Central memory CD8-positive, alpha-beta T cell (primary cell): ENCODE results near the gene ESR2.
A peak's percentile ranks its signal among the peaks of the same experiment; 100 is the strongest.

Experiments
- ATAC-seq: fragments of 150-1000 bp; cut with Tn5 transposase; replicated peaks from 2 replicates; pipeline ENCODE4 v1.10.0; 2022; ENCODE audit warnings: mild to moderate bottlenecking, moderate FRiP score, moderate number of reproducible peaks; ENCODE audit not compliant: poor library complexity, severe bottlenecking; ENCODE audit errors: extremely low read depth
- DNase-seq, 2 donors: peaks; one replicate each; pipeline ENCODE4 v3.0.0; 2021; ENCODE audit warnings: low spot score in 2 of 2
- H3K27ac Mint-ChIP-seq: one replicate; pipeline ENCODE4 v1.8.0; 2022; ENCODE audit warnings: low read depth, mild to moderate bottlenecking, moderate library complexity, mixed read lengths
- H3K27me3 Mint-ChIP-seq: one replicate; pipeline ENCODE4 v1.8.0; 2022; ENCODE audit warnings: mixed read lengths
- H3K36me3 Mint-ChIP-seq: one replicate; pipeline ENCODE4 v1.8.0; 2022; ENCODE audit warnings: mild to moderate bottlenecking, moderate library complexity, mixed read lengths; ENCODE audit not compliant: insufficient read depth
- H3K4me1 Mint-ChIP-seq: one replicate; pipeline ENCODE4 v1.8.0; 2022; ENCODE audit warnings: mixed read lengths
- H3K4me3 Mint-ChIP-seq: one replicate; pipeline ENCODE4 v1.8.0; 2022; ENCODE audit warnings: mild to moderate bottlenecking, moderate library complexity, mixed read lengths
- H3K9me3 Mint-ChIP-seq: one replicate; pipeline ENCODE4 v1.8.0; 2022; ENCODE audit warnings: mixed read lengths

Gene ESR2

DNA sequence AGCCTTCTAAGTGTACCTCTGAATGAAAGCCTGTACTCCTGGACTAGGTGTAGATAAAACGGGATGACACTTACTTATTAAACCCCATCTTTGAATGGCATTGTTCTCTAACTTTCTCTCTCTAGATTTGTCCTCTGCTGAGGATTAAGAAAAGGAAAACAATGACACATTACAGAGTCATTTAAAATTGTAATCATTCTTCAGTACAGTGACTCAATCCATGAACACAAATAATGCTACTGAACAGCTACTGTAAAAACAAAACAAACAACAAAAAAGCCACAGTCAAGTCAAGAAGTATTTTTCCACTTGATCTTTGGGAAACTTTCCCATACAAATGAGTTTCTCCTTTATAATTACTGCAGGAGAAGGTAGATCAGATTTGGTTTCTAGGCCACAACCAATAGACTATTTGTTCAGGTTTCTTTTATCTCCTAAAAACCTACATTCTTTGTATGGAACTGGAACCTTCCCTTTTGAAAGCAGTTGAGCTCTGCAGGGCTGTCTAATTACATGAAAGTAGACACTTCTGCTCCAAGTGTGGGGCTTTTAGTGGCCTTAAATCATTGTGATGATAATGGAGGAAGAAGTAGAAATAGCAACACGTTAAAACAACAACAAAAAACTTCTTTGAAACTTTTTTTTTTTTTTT, 219.1 kb downstream of the ESR2 start:
- H3K27me3 Mint-ChIP-seq, result no peaks in the 10 kb centered on the region
- DNase-seq (no peak), ATAC-seq (no peak)
- H3K27ac Mint-ChIP-seq, result no peak overlapping the region
- peaks cover 73% of the 10 kb centered on the region for H3K36me3 Mint-ChIP-seq
- H3K9me3 Mint-ChIP-seq, result no peaks in the 10 kb centered on the region
- no peak overlapping the region for H3K4me3 Mint-ChIP-seq
- H3K4me1 Mint-ChIP-seq, result no peaks in the 10 kb centered on the region

GRCh38 chr14:64069634-64070359, 224.4 kb downstream of the ESR2 start:
- ATAC-seq (no peak), DNase-seq (no peak)
- H3K27ac Mint-ChIP-seq, result no peak overlapping the region
- H3K4me3 Mint-ChIP-seq, result no peak overlapping the region
- no peaks in the 10 kb centered on the region for H3K27me3 Mint-ChIP-seq
- H3K4me1 Mint-ChIP-seq, result no peaks in the 10 kb centered on the region
- no peaks in the 10 kb centered on the region for H3K9me3 Mint-ChIP-seq
- H3K36me3 Mint-ChIP-seq, result peaks cover 78% of the 10 kb centered on the region

DNA sequence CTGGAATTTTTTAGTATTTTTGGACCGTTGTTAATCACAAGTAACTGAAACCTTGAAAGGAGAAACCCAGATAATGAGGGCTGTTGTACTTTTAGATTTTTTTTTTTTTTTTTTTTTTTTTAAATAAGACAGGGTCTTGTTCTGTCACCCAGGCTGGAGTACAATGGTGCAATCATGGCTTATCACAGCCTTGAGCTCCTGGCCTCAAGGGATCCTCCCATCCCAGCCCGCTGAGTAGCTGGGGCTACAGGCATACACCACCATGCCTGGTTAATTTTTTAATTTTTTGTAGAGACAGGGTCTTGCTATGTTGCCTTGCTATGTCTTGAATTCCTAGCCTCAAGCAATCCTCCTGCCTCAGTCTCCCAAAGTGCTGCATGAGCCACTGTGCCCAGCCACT, 229.7 kb downstream of the ESR2 start:
- no peak overlapping the region for H3K27ac Mint-ChIP-seq
- H3K36me3 Mint-ChIP-seq, result peaks cover 61% of the 10 kb centered on the region
- ATAC-seq (no peak), DNase-seq (no peak)
- no peaks in the 10 kb centered on the region for H3K27me3 Mint-ChIP-seq
- no peaks in the 10 kb centered on the region for H3K9me3 Mint-ChIP-seq
- peaks cover 20% of the 10 kb centered on the region for H3K4me1 Mint-ChIP-seq
- no peak overlapping the region for H3K4me3 Mint-ChIP-seq

- no peak for ATAC-seq
- peaks cover 31% of the 10 kb centered on the region for H3K4me1 Mint-ChIP-seq
- no peak for DNase-seq
- no peak overlapping the region for H3K27ac Mint-ChIP-seq
- no peaks in the 10 kb centered on the region for H3K27me3 Mint-ChIP-seq
- H3K4me3 Mint-ChIP-seq, result no peak overlapping the region
- H3K36me3 Mint-ChIP-seq, result peaks cover 62% of the 10 kb centered on the region
- H3K9me3 Mint-ChIP-seq, result no peaks in the 10 kb centered on the region
These were observed 231.6 kb downstream of the ESR2 start for GRCh38 chr14:64062381-64063115.

DNA sequence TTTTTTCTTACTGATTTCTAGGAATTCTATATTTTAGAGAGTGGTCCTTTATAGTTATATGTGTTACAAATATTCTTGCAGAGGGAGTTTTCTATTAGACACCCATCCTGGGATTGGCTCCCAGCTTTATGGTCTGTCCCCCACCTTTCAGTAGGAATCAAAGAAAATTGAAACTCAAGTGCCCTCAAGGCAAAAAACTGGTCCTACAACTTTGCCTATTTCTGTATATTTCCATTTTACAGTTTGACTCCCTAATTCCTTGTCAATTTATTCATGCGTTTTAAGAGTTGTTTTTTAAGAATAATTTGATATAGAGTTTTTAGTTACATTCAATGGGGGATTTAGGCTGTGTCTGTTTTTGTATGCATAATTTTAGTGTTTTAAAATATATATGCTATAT, 232.5 kb downstream of the ESR2 start:
- no peaks in the 10 kb centered on the region for H3K9me3 Mint-ChIP-seq
- no peak overlapping the region for H3K4me3 Mint-ChIP-seq
- no peaks in the 10 kb centered on the region for H3K27me3 Mint-ChIP-seq
- H3K27ac Mint-ChIP-seq, result no peak overlapping the region
- DNase-seq (no peak), ATAC-seq (no peak)
- H3K36me3 Mint-ChIP-seq, result peaks cover 64% of the 10 kb centered on the region
- peaks cover 37% of the 10 kb centered on the region for H3K4me1 Mint-ChIP-seq

DNA sequence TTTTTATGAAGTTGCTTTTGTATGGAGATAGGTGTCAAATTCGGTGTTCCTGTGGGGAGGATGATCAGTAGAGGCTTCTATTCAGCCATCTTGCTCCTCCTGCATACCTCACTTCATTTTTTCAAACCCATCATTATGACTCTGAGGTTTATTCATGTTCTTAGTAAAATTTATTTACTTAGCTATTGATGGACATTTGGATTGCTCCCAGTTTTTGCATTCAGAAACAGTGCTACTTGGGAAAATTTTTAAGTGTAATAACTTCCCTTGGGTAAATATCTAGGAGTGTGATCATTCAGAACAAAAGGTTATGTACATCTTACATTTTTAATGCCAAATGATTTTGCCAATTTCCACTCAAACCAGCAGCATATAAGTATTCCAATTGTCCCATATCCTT, 233.1 kb downstream of the ESR2 start:
- Mint-ChIP-seq H3K36me3 (peaks cover 63% of the 10 kb centered on the region), H3K27me3 (no peaks in the 10 kb centered on the region), H3K27ac (no peak overlapping the region)

GRCh38 chr14:64060648-64061096, 233.5 kb downstream of the ESR2 start:
- peaks cover 37% of the 10 kb centered on the region for H3K4me1 Mint-ChIP-seq
- DNase-seq, result no peak
- H3K4me3 Mint-ChIP-seq, result no peak overlapping the region
- H3K9me3 Mint-ChIP-seq, result no peaks in the 10 kb centered on the region
- H3K27me3 Mint-ChIP-seq, result no peaks in the 10 kb centered on the region
- no peak for ATAC-seq
- H3K27ac Mint-ChIP-seq, result no peak overlapping the region
- H3K36me3 Mint-ChIP-seq, result peaks cover 65% of the 10 kb centered on the region

More for the DNA sequence above, 233.1 kb downstream of the ESR2 start:
- H3K4me3 Mint-ChIP-seq, result no peak overlapping the region
- DNase-seq, result no peak
- peaks cover 37% of the 10 kb centered on the region for H3K4me1 Mint-ChIP-seq
- no peak for ATAC-seq
- H3K9me3 Mint-ChIP-seq, result no peaks in the 10 kb centered on the region

GRCh38 chr14:64060199-64060545, 234.0 kb downstream of the ESR2 start:
- Mint-ChIP-seq H3K36me3 (peaks cover 61% of the 10 kb centered on the region), H3K4me1 (peaks cover 37% of the 10 kb centered on the region), H3K9me3 (no peaks in the 10 kb centered on the region), H3K27ac (no peak overlapping the region), H3K4me3 (no peak overlapping the region), H3K27me3 (no peaks in the 10 kb centered on the region)
- no peak for ATAC-seq
- DNase-seq, result no peak

DNA sequence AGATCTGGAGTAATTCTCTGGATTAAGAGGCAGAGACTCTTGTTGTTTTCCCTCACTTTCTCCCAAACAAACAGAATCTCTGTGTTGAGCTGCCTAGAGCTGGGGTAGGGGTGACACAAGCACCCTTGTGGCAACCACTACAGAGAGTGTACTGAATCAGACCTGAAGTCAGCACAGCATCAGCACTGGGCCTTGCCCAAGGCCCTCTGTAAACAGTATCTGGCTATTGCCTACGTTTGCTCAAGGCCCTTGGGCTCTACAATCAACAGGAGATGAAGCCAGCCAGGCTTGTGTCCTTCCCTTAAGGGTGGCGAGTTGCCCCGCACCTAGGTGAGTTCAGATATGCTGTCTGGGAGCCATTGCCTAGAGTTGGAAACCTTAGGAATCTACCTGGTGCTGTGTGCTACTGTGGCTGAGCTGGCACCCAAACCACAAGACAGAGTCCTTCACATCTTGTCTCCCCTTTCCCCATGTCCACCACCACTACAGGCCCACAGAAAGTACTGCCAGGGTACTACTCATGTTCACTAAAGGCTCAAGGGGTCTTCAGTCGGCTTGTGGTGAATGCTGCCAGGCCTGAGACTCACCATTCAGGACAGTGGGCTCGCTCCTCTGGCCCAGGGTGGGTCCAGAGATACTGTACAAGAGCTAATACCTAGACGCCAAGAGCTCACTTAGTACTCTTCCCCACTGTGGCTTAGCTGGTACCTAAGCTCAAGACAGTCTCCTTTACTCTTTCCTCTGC, 234.5 kb downstream of the ESR2 start:
- H3K9me3 Mint-ChIP-seq, result no peaks in the 10 kb centered on the region
- DNase-seq (no peak), ATAC-seq (no peak)
- H3K27me3 Mint-ChIP-seq, result no peaks in the 10 kb centered on the region
- H3K4me3 Mint-ChIP-seq, result no peak overlapping the region
- H3K4me1 Mint-ChIP-seq, result peaks cover 37% of the 10 kb centered on the region
- H3K27ac Mint-ChIP-seq, result peak overlapping the region; percentile 61
- H3K36me3 Mint-ChIP-seq, result peaks cover 56% of the 10 kb centered on the region

GRCh38 chr14:64053694-64054669, 240.2 kb downstream of the ESR2 start:
- peaks cover 12% of the 10 kb centered on the region for H3K4me1 Mint-ChIP-seq
- H3K4me3 Mint-ChIP-seq, result no peak overlapping the region
- H3K27me3 Mint-ChIP-seq, result no peaks in the 10 kb centered on the region
- ATAC-seq (no peak), DNase-seq (no peak)
- no peaks in the 10 kb centered on the region for H3K9me3 Mint-ChIP-seq
- H3K27ac Mint-ChIP-seq, result peak overlapping the region; percentile 38
- H3K36me3 Mint-ChIP-seq, result peaks cover 68% of the 10 kb centered on the region

GRCh38 chr14:64049616-64050381, 244.4 kb downstream of the ESR2 start:
- H3K4me3 Mint-ChIP-seq, result no peak overlapping the region
- H3K4me1 Mint-ChIP-seq, result no peaks in the 10 kb centered on the region
- ATAC-seq, result no peak
- no peaks in the 10 kb centered on the region for H3K27me3 Mint-ChIP-seq
- peaks cover 54% of the 10 kb centered on the region for H3K36me3 Mint-ChIP-seq
- no peaks in the 10 kb centered on the region for H3K9me3 Mint-ChIP-seq
- DNase-seq, result no peak
- no peak overlapping the region for H3K27ac Mint-ChIP-seq
